Mesenchymal stem cell (in vitro differentiated cells and primary cell): ENCODE measurements around the gene FOXA2.
A peak's percentile ranks its signal among the peaks of the same experiment; 100 is the strongest.

ENCODE experiments used
- DNase-seq: peaks from one replicate; pipeline ENCODE4 v3.0.0-alpha.2; 2013
- H2AFZ ChIP-seq: one replicate; pipeline ENCODE4 v1.6.1; 2013; ENCODE audit warnings: low read depth, mild to moderate bottlenecking, control low read depth, inconsistent platforms, low read length, moderate library complexity
- H2AK5ac ChIP-seq: 2 replicates; pipeline ENCODE4 v1.6.1; 2013; ENCODE audit warnings: low read length, moderate library complexity, mild to moderate bottlenecking, inconsistent platforms; ENCODE audit not compliant: severe bottlenecking
- H2BK120ac ChIP-seq: one replicate; pipeline ENCODE4 v1.6.1; 2013; ENCODE audit warnings: low read depth, mild to moderate bottlenecking, inconsistent platforms, low read length, moderate library complexity
- H2BK12ac ChIP-seq, 2 experiments: one replicate each; pipeline ENCODE4 v1.6.1; 2013; ENCODE audit warnings: inconsistent platforms in 2 of 2, low read length in 2 of 2, mild to moderate bottlenecking in 2 of 2, moderate library complexity in 2 of 2, control low read depth in 1 of 2
- H2BK15ac ChIP-seq: one replicate; pipeline ENCODE4 v1.6.1; 2013; ENCODE audit warnings: mild to moderate bottlenecking, low read depth, inconsistent platforms; ENCODE audit not compliant: poor library complexity, severe bottlenecking
- H2BK5ac ChIP-seq: 2 replicates; pipeline ENCODE4 v1.6.1; 2013; ENCODE audit warnings: low read depth, mild to moderate bottlenecking, low read length, control low read depth, inconsistent platforms; ENCODE audit not compliant: poor library complexity, severe bottlenecking
- H3K14ac ChIP-seq, 2 experiments: one replicate each; pipeline ENCODE4 v1.6.1; 2013; ENCODE audit warnings: inconsistent platforms in 2 of 2, low read length in 2 of 2, control low read depth in 1 of 2, mild to moderate bottlenecking in 1 of 2, moderate library complexity in 1 of 2
- H3K18ac ChIP-seq, 2 experiments: one replicate each; pipeline ENCODE4 v1.6.1; 2013; ENCODE audit warnings: inconsistent platforms in 2 of 2, low read length in 2 of 2, control low read depth in 1 of 2, low read depth in 1 of 2, mild to moderate bottlenecking in 1 of 2
- H3K23ac ChIP-seq, 2 experiments: one replicate each; pipeline ENCODE4 v1.6.1; 2013; ENCODE audit warnings: inconsistent platforms in 2 of 2, low read length in 2 of 2, mild to moderate bottlenecking in 2 of 2, moderate library complexity in 2 of 2, control low read depth in 1 of 2
- H3K27ac ChIP-seq: 2 replicates; pipeline ENCODE4 v1.5.1; 2013; ENCODE audit warnings: mild to moderate bottlenecking, moderate library complexity, low read length, control low read depth, inconsistent platforms; ENCODE audit not compliant: poor library complexity, severe bottlenecking
- H3K27me3 ChIP-seq, 2 experiments: 2 replicates each; pipeline versions ENCODE4 v1.6.1 to v1.7.0; 2013; ENCODE audit warnings: low read length in 2 of 2, mild to moderate bottlenecking in 2 of 2, moderate library complexity in 2 of 2, control low read depth in 1 of 2, inconsistent platforms in 1 of 2; ENCODE audit not compliant: control insufficient read depth in 1 of 2, insufficient read depth in 1 of 2
- H3K36me3 ChIP-seq, 2 experiments: 2 replicates each; pipeline versions ENCODE4 v1.6.1 to v1.7.0; 2013; ENCODE audit warnings: low read length in 2 of 2, control low read depth in 1 of 2, inconsistent platforms in 1 of 2, low read depth in 1 of 2, mild to moderate bottlenecking in 1 of 2; ENCODE audit not compliant: insufficient read depth in 2 of 2, control insufficient read depth in 1 of 2
- H3K4ac ChIP-seq, 2 experiments: one replicate each; pipeline ENCODE4 v1.6.1; 2013; ENCODE audit warnings: inconsistent platforms in 2 of 2, low read length in 2 of 2, mild to moderate bottlenecking in 2 of 2, moderate library complexity in 2 of 2, control low read depth in 1 of 2, low read depth in 1 of 2
- H3K4me1 ChIP-seq: 2 replicates; pipeline ENCODE4 v1.6.1; 2013; ENCODE audit warnings: low read depth, low read length, control low read depth; ENCODE audit not compliant: control insufficient read depth, insufficient read depth
- H3K4me2 ChIP-seq: 2 replicates; pipeline ENCODE4 v1.6.1; 2013; ENCODE audit warnings: low read length, mild to moderate bottlenecking, inconsistent platforms; ENCODE audit not compliant: poor library complexity, severe bottlenecking
- H3K4me3 ChIP-seq, 2 experiments: 2 replicates each; pipeline versions ENCODE4 v1.5.1 to v1.7.0; 2013; ENCODE audit warnings: low read length in 2 of 2, mild to moderate bottlenecking in 2 of 2, control low read depth in 1 of 2, low read depth in 1 of 2; ENCODE audit not compliant: insufficient read depth in 1 of 2
- H3K79me1 ChIP-seq: replicated peaks from 2 replicates; pipeline ENCODE4 v1.6.1; 2013; ENCODE audit warnings: mild to moderate bottlenecking, control low read depth, low read length, inconsistent platforms; ENCODE audit not compliant: poor library complexity, severe bottlenecking
- H3K9ac ChIP-seq: 2 replicates; pipeline ENCODE4 v1.7.0; 2013; ENCODE audit warnings: mild to moderate bottlenecking, low read length, moderate library complexity
- H3K9me3 ChIP-seq: 2 replicates; pipeline ENCODE4 v1.7.0; 2013; ENCODE audit warnings: mild to moderate bottlenecking, low read length; ENCODE audit not compliant: control insufficient read depth
- H4K8ac ChIP-seq: one replicate; pipeline ENCODE4 v1.6.1; 2013; ENCODE audit warnings: inconsistent platforms, mild to moderate bottlenecking, low read length, moderate library complexity
- H4K91ac ChIP-seq: one replicate; pipeline ENCODE4 v1.6.1; 2013; ENCODE audit warnings: mild to moderate bottlenecking, low read length, inconsistent platforms
- WGBS: methylation state at CpG from one replicate; pipeline ENCODE4 v1.1.7; 2013; ENCODE audit warnings: mixed read lengths; 5-methylcytosine and 5-hydroxymethylcytosine counted together

The FOXA2 gene

GRCh38 chr20:22585786-22586493, 1.6 kb upstream of the FOXA2 start:
- Histone ChIP-seq H3K9me3 (no peaks in the 10 kb centered on the region), H3K4ac (no peak overlapping the region)
- WGBS, result 30% methylated on average over 25 of the region's 29 CpGs

DNA sequence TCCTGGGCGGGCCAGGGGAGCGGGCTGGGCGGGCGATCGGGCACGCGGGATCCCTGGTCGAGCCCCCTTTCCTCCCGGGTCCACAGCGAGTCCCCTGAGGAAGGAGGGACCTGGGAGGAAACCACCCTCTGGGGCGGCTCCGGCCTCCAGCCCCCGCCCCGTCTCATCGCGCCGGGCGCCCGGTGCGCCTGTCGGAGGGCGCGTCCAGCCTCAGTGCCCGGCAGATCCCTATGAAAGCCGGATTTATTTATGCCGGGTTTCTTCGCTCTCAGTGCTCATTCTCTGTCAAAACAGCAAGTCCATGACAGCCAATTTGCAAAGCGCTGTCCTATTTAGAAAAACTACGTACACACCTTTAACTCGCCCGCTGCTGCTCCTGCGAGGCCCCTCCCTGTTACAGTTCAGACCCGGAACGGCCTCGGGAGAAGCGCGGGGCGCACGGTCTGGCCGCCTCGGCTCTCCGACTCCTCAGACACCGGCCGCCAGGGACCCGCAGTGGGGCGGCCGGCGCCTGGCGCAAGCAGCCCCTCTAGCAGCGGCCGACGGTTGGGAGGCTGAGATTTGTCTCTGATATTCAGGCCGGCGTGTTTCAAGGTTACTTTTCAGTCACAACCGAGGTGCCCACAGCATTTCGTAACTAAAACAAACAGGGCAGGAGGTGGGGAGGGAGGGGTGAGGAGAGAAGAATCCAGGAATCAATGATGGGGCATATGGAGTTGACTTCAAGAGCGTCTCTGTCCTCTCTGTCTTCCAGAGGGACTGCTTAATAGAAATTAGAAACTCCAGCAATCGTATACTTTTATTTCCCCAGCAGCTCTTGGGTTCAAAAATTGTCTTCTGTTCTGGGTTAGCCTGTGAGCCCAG, 782 bp upstream of the FOXA2 start:
- Histone ChIP-seq H3K36me3 (no peaks in the 10 kb centered on the region), H3K23ac (no peak overlapping the region), H3K4me2 (peak overlapping the region; percentile 40), H2BK120ac (no peak overlapping the region), H3K27me3 (peaks cover 87 to 90% of the 10 kb centered on the region in 2 experiments), H3K9me3 (no peaks in the 10 kb centered on the region), H4K8ac (no peak overlapping the region), H3K18ac (no peak overlapping the region), H3K4me3 (no peak overlapping the region), H3K9ac (no peak overlapping the region), H3K79me1 (no peaks in the 10 kb centered on the region), H2BK5ac (no peak overlapping the region), H3K14ac (no peak overlapping the region), H3K27ac (no peak overlapping the region), H2BK12ac (no peak overlapping the region), H2AFZ (no peak overlapping the region), H4K91ac (no peak overlapping the region), H2BK15ac (no peak overlapping the region), H3K4ac (no peak overlapping the region), H2AK5ac (no peak overlapping the region), H3K4me1 (peaks cover 37% of the 10 kb centered on the region)
- WGBS, result under 1% methylated on average over 49 of the region's 58 CpGs
- DNase-seq, result no peak

More at GRCh38 chr20:22585786-22586493, 1.6 kb upstream of the FOXA2 start:
- Histone ChIP-seq H3K36me3 (no peaks in the 10 kb centered on the region), H3K27me3 (peaks cover 87 to 90% of the 10 kb centered on the region in 2 experiments), H4K8ac (no peak overlapping the region), H3K9ac (no peak overlapping the region), H2BK5ac (no peak overlapping the region), H2BK120ac (no peak overlapping the region), H3K18ac (no peak overlapping the region), H4K91ac (no peak overlapping the region), H3K14ac (no peak overlapping the region), H2BK12ac (no peak overlapping the region), H2AK5ac (no peak overlapping the region), H3K79me1 (no peaks in the 10 kb centered on the region), H3K4me2 (no peak overlapping the region), H2BK15ac (no peak overlapping the region), H3K4me1 (peaks cover 37% of the 10 kb centered on the region), H3K23ac (no peak overlapping the region), H2AFZ (no peak overlapping the region), H3K4me3 (no peak overlapping the region), H3K27ac (no peak overlapping the region)
- DNase-seq, result no peak

GRCh38 chr20:22583773-22584521, 425 bp downstream of the FOXA2 start:
- H3K18ac ChIP-seq, result no peak overlapping the region
- H3K27me3 ChIP-seq, result peaks cover 89% of the 10 kb centered on the region in 2 experiments
- peaks cover 40% of the 10 kb centered on the region for H3K4me1 ChIP-seq
- no peak overlapping the region for H2BK5ac ChIP-seq
- H3K4ac ChIP-seq, result no peak overlapping the region
- H4K8ac ChIP-seq, result no peak overlapping the region
- WGBS, result under 1% methylated on average over 19 of the region's 41 CpGs
- H3K27ac ChIP-seq, result no peak overlapping the region
- no peaks in the 10 kb centered on the region for H3K9me3 ChIP-seq
- H2AFZ ChIP-seq, result no peak overlapping the region
- no peak for DNase-seq
- H3K4me2 ChIP-seq, result peak overlapping the region; percentile 10
- no peak overlapping the region for H3K14ac ChIP-seq
- H2BK12ac ChIP-seq, result no peak overlapping the region
- H3K36me3 ChIP-seq, result no peaks in the 10 kb centered on the region
- no peak overlapping the region for H3K9ac ChIP-seq
- peak overlapping the region in 1 of 2 experiments; percentile 49 for H3K4me3 ChIP-seq
- H3K79me1 ChIP-seq, result no peaks in the 10 kb centered on the region
- no peak overlapping the region for H2BK15ac ChIP-seq
- H3K23ac ChIP-seq, result no peak overlapping the region
- H2BK120ac ChIP-seq, result no peak overlapping the region
- H4K91ac ChIP-seq, result no peak overlapping the region
- H2AK5ac ChIP-seq, result no peak overlapping the region
